AG04450 (cell line): Measurements from ENCODE around the gene FAM170B. TPM values are rescaled to one million over a fixed set of nuclear protein-coding genes. Genes with fewer than 3 reads are reported as not detected.

Experiments used
- CTCF ChIA-PET: fragments of 300-600, 350-600 bp; formaldehyde crosslinking; extraction: SDS; loops from one replicate; lab custom pipeline; 2022; ENCODE audit warnings: antibody characterized with exemption, inconsistent platforms; lab: Charles Lee
- POLR2A ChIA-PET: fragments of 350-600 bp; formaldehyde crosslinking; extraction: SDS; loops from one replicate; lab custom pipeline; 2021; ENCODE audit warnings: antibody characterized with exemption, inconsistent platforms; lab: Yijun Ruan, JAX
- DNase-seq: peaks from one replicate; pipeline ENCODE4 v3.0.0-alpha.2; 2011; ENCODE audit warnings: low read depth, low spot score
- H3K27ac ChIP-seq: one replicate; pipeline ENCODE4 v1.5.1; 2012; ENCODE audit warnings: low read depth, low read length, control low read depth
- H3K27me3 ChIP-seq: one replicate; pipeline ENCODE4 v1.6.0; 2012; ENCODE audit warnings: low read length; ENCODE audit not compliant: control insufficient read depth, insufficient read depth
- H3K4me3 ChIP-seq: 2 replicates; pipeline ENCODE4 v1.5.1; 2011; ENCODE audit warnings: mild to moderate bottlenecking, low read depth, low read length, control low read depth
- H3K9me3 ChIP-seq: 2 replicates; pipeline ENCODE4 v1.5.1; 2012; ENCODE audit warnings: low read length; ENCODE audit not compliant: control insufficient read depth, insufficient read depth
- polyA plus RNA-seq: library from polyadenylated mRNA; depleted of rRNA; stranded (reverse); fragments of >200 nt; gene quantifications from 2 replicates; pipeline ENCODE4 v1.2.3, GENCODE V29; 2011
- TF ChIP-seq, protein P1 (sequence below): IDR thresholded peaks from 2 replicates; pipeline ENCODE4 v1.5.1; 2011; ENCODE audit warnings: low read depth, low read length, control low read depth, inconsistent platforms

FAM170B gene
- polyA plus RNA-seq, 1 experiment, result not detected

DNA sequence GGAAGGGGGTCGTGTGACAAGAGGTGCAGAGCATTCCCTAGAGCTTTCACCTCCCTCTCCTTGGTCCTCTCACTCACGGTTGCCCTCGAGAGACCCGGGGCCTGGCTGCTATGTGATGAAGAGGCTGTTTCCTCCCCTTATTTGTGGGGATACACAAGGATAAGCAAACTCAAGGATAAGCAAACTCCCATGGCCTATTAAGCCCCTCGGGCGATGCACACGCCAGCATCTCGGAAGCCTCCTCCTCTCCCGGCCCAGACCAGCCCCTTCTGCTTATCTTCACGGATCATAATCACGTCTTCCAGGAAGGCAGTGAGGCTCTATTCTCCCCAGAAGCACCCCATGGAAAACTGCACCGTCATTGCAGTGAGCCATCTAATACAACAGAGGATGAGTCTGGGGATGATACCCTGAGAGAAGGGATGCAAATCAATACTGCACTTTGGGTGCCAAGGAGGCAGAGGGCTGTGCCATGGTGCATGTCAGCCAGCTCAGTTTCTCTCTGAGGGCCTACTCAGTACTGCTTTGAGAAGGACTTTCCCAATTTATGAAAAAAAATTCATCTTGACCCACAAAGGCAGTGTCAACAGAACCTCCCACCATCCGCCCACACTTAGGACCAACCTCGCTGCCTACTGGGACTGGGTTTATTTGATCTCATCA lies 32.1 kb upstream of the FAM170B start:
- ChIA-PET POLR2A (no interaction called here), CTCF (no interaction called here)
- TF ChIP-seq, protein P1, sequence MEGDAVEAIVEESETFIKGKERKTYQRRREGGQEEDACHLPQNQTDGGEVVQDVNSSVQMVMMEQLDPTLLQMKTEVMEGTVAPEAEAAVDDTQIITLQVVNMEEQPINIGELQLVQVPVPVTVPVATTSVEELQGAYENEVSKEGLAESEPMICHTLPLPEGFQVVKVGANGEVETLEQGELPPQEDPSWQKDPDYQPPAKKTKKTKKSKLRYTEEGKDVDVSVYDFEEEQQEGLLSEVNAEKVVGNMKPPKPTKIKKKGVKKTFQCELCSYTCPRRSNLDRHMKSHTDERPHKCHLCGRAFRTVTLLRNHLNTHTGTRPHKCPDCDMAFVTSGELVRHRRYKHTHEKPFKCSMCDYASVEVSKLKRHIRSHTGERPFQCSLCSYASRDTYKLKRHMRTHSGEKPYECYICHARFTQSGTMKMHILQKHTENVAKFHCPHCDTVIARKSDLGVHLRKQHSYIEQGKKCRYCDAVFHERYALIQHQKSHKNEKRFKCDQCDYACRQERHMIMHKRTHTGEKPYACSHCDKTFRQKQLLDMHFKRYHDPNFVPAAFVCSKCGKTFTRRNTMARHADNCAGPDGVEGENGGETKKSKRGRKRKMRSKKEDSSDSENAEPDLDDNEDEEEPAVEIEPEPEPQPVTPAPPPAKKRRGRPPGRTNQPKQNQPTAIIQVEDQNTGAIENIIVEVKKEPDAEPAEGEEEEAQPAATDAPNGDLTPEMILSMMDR, result no peak
- Histone ChIP-seq H3K9me3 (no peaks in the 10 kb centered on the region; the same call in 1 of the 2 replicates), H3K4me3 (no peak overlapping the region), H3K27me3 (no peaks in the 10 kb centered on the region), H3K27ac (no peak overlapping the region)
- DNase-seq, result no peak

DNA sequence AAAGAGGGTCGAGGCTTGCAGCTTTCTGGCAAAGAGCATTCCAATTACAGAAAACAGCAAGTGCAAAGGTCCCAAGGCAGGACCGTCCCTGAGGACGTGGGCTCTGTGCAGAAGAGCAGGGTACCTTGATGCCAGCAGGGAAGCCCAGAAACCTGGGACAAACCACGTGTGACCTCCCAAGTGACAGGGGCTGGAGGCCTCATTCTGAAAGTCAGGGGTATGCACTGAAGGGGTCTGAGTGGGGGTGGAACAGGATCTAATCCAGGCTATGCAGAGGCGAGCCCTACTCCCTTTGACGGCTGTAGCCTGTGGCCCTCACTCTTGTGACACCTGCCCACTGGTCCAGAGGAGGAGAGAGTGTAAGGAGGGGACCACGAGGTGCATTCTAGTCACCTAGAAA lies 31.4 kb upstream of the FAM170B start:
- no peak overlapping the region for H3K27ac ChIP-seq
- H3K27me3 ChIP-seq, result no peaks in the 10 kb centered on the region
- TF ChIP-seq, protein P1, result no peak
- POLR2A ChIA-PET, result no interaction called here
- no peaks in the 10 kb centered on the region; the same call in 1 of the 2 replicates for H3K9me3 ChIP-seq
- CTCF ChIA-PET, result interaction anchor here (1.3 to 4.0 kb wide), 4 partner anchors 11 to 150 kb away, joined by 3 to 14 read pairs (median 4); no protein-coding TSS in a partner anchor
- H3K4me3 ChIP-seq, result no peak overlapping the region
- no peak for DNase-seq

DNA sequence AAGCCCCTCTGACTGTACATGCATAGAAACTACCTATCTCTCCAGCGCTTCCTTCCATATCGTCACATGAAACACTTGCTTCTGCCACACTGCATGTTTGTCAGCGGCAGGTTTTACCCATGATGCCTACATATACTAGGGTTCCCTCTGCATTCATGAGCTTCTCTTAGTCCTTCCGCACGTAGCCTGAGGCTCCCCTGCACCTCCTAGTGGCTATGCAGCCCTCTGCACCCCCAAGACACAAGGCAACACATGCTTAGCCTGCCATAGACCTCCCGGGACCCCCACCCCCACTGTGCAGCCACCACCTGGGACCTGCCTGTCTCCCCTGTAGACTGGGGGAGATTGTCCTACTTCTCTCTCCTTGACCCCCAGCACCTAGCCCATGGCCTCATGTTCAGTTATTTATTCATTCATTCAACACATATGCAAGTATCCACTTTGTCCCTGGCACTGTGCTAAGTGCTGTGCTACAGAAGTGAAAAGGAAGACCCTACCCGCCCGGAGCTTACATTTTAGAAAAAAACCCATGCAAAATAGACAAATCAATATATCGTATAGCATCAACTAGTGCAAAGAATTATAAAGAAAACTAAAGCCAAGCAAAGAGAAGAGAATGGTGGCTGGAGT lies 30.9 kb upstream of the FAM170B start:
- DNase-seq, result no peak
- TF ChIP-seq, protein P1, result peak; percentile 68
- Histone ChIP-seq H3K27me3 (no peaks in the 10 kb centered on the region), H3K9me3 (no peaks in the 10 kb centered on the region; the same call in 1 of the 2 replicates), H3K27ac (no peak overlapping the region), H3K4me3 (no peak overlapping the region)
- ChIA-PET CTCF (interaction anchor here (0.6 to 5.8 kb wide), 19 partner anchors 9 to 507 kb away, joined by 3 to 34 read pairs (median 3); no protein-coding TSS in a partner anchor), POLR2A (no interaction called here)

DNA sequence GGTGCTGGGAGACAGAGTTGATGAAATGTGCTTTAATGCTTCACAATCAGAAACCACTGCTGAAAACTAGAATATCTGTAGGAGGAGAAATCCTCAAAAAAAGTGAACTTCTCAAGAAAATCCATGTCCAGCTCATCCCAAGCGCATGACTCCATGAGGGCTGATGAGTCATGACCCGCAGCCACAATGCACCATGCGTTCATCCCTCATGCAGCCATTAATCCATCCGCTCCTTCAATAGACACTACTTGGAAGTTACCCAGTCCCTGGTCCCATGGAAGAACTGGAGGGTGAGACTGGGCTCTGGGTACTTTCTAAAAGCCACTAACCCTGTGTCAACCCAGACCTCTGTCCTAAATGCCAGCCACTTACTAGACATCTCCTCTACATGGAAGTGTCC lies 29.9 kb upstream of the FAM170B start:
- no peak overlapping the region for H3K4me3 ChIP-seq
- CTCF ChIA-PET, result interaction anchor here (1.0 to 5.8 kb wide), 9 partner anchors 10 to 506 kb away, joined by 3 to 34 read pairs (median 3); no protein-coding TSS in a partner anchor
- peak overlapping the region; percentile 84 for H3K27ac ChIP-seq
- TF ChIP-seq, protein P1, result no peak
- no peaks in the 10 kb centered on the region for H3K27me3 ChIP-seq
- POLR2A ChIA-PET, result no interaction called here
- peak; percentile 67 for DNase-seq
- H3K9me3 ChIP-seq, result no peaks in the 10 kb centered on the region; the same call in 1 of the 2 replicates

DNA sequence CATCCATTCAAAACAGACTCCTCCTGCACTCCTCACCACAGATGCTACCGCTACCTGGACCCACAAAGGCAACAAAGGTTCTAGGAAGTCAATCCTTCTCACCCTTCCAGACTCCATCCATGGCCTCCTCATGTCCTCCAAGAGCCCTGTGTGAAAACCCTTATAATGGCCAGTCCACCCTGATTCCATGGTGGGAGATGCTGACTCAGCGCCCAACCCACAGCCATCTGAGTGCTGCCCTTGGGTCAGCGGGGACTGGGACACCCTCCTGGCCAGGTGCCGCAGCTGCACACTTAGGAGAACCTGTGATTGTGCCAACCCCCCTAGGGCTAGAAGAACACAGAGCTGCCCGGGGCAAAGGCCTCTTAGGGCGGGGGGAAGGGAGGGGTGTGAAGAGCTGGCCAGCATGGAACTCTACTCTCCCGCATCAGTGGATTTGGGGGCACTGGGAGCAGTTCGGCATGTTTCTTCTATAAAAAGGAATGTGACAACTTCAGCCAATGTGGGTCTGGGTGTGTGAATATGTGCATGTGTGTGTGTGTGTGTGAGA lies 29.0 kb upstream of the FAM170B start:
- Histone ChIP-seq H3K4me3 (no peak overlapping the region), H3K27me3 (no peaks in the 10 kb centered on the region), H3K9me3 (no peaks in the 10 kb centered on the region; the same call in 1 of the 2 replicates), H3K27ac (no peak overlapping the region)
- TF ChIP-seq, protein P1, result no peak
- ChIA-PET CTCF (interaction anchor here (0.6 to 5.8 kb wide), 7 partner anchors 16 to 505 kb away, joined by 5 to 34 read pairs (median 9); no protein-coding TSS in a partner anchor), POLR2A (interaction anchor here (0.6 kb wide), 1 partner anchor 9 kb away, joined by 3 read pairs; no protein-coding TSS in a partner anchor)
- no peak for DNase-seq
